K562 (cell line): ENCODE measurements around the gene ZNF467. TPM values are rescaled to one million over a fixed set of nuclear protein-coding genes. Genes with fewer than 3 reads are reported as not detected.

Source experiments
- BCOR ChIP-seq: fragments of 450-650 bp; IDR thresholded peaks from 2 replicates; pipeline ENCODE4 v1.6.1; 2016
- CBX3 ChIP-seq, 2 experiments: IDR thresholded peaks; 1 replicate in 1 of 2; 2 replicates in 1 of 2; pipeline ENCODE4 v1.6.1; 2012; ENCODE audit warnings: inconsistent platforms in 2 of 2, low read length in 2 of 2, borderline replicate concordance in 1 of 2, control low read depth in 1 of 2
- CHD4 ChIP-seq: fragments of 200-600 bp; sonication (generic); IDR thresholded peaks from 3 replicates; pipeline ENCODE4 v1.6.1; 2012; ENCODE audit warnings: low read depth, mild to moderate bottlenecking, mixed read lengths, low read length, inconsistent platforms; ENCODE audit not compliant: insufficient read depth, insufficient replicate concordance, poor library complexity, severe bottlenecking
- CHD7 ChIP-seq: fragments of 200-600 bp; sonication (generic); IDR thresholded peaks from one replicate; pipeline ENCODE4 v1.6.1; 2012; ENCODE audit warnings: mild to moderate bottlenecking, low read depth, low read length, inconsistent platforms
- CXXC5 ChIP-seq: fragments of 250-450 bp; sonication (Bioruptor Pico); IDR thresholded peaks from 2 replicates; pipeline ENCODE4 v1.8.0; 2022; ENCODE audit warnings: inconsistent platforms, mild to moderate bottlenecking, moderate library complexity
- HDAC2 ChIP-seq: fragments of 450-650 bp; IDR thresholded peaks from 2 replicates; pipeline ENCODE4 v1.6.1; 2016; ENCODE audit warnings: mild to moderate bottlenecking
- KDM1A ChIP-seq, 2 experiments: fragments of 450-650 bp; IDR thresholded peaks; 2 replicates each; pipeline ENCODE4 v1.6.1; 2016; ENCODE audit warnings: mild to moderate bottlenecking in 2 of 2
- MCM5 ChIP-seq: fragments of 450-650 bp; IDR thresholded peaks from 2 replicates; pipeline ENCODE4 v1.6.1; 2016; ENCODE audit warnings: low read depth
- MCM7 ChIP-seq, 2 experiments: fragments of 450-650 bp; IDR thresholded peaks; 2 replicates each; pipeline ENCODE4 v1.6.1; 2016 to 2018
- MYC ChIP-seq, 2 experiments: fragments of 250-450 bp in 1 of 2; sonication (Bioruptor Pico) in 1 of 2; IDR thresholded peaks; 2 replicates each; pipeline versions ENCODE4 v1.5.1 to v1.6.1; 2012 to 2021; ENCODE audit warnings: low read depth in 2 of 2, borderline replicate concordance in 1 of 2, improper control_type of control experiment in 1 of 2, low read length in 1 of 2, mild to moderate bottlenecking in 1 of 2, moderate library complexity in 1 of 2
- PTBP1 ChIP-seq: fragments of 200-400 bp; formaldehyde crosslinking; IDR thresholded peaks from 2 replicates; pipeline ENCODE4 v1.6.1; 2017; ENCODE audit warnings: low read depth, low read length
- RBM15 ChIP-seq: fragments of 200-400 bp; formaldehyde crosslinking; IDR thresholded peaks from 2 replicates; pipeline ENCODE4 v1.6.1; 2018; ENCODE audit warnings: mild to moderate bottlenecking, low read length, moderate library complexity; ENCODE audit not compliant: insufficient read depth
- SMAD1 ChIP-seq: fragments of 150-350 bp; IDR thresholded peaks from 2 replicates; pipeline ENCODE4 v1.6.1; 2014; ENCODE audit warnings: low read length, low read depth; ENCODE audit not compliant: partially characterized antibody
- TCF7 ChIP-seq: sonication (generic); IDR thresholded peaks from 2 replicates; pipeline ENCODE4 v1.6.1; 2016; ENCODE audit warnings: antibody characterized with exemption, borderline replicate concordance
- ZNF133 ChIP-seq: fragments of 250-450 bp; sonication (Bioruptor Pico); IDR thresholded peaks from 2 replicates; pipeline ENCODE4 v1.4.0; 2020; ENCODE audit warnings: mild to moderate bottlenecking
- ZNF436 ChIP-seq: fragments of 250-450, 450-650 bp; sonication (Bioruptor Pico); formaldehyde crosslinking; IDR thresholded peaks from 2 replicates; pipeline ENCODE4 v1.7.0; 2020; ENCODE audit warnings: mild to moderate bottlenecking
- ZNF764 ChIP-seq: fragments of 250-450 bp; sonication (Bioruptor Pico); IDR thresholded peaks from 2 replicates; pipeline ENCODE4 v1.4.0; 2020; ENCODE audit warnings: low read depth, mild to moderate bottlenecking, moderate library complexity
- polyA plus RNA-seq, 8 experiments: library from polyadenylated mRNA; depleted of rRNA in 4 of 8; stranded (reverse) in 5 of 8; unstranded in 3 of 8; fragments of >200 nt; fragmentation: Nextera tagmentation in 2 of 8; fragmentation: Illumina TruSeq in 1 of 8; extraction: Ambion mirVana in 2 of 8; extraction: Trizol in 1 of 8; gene quantifications; 2 replicates each; pipeline versions ENCODE4 v1.2.1 to v1.2.3, GENCODE V29; 2011 to 2014; ENCODE audit warnings: inconsistent platforms in 1 of 8, missing spikeins in 1 of 8
- total RNA-seq, 7 experiments: library from RNA; depleted of rRNA in 6 of 7; stranded (reverse); fragments of >200 nt in 6 of 7; fragmentation: Illumina TruSeq in 2 of 7; extraction: Trizol in 2 of 7; gene quantifications; 2 replicates each; pipeline versions ENCODE4 v1.2.1 to v1.2.3, GENCODE V29; 2011 to 2021; ENCODE audit warnings: low replicate concordance in 1 of 7

The ZNF467 gene
- total and polyA plus RNA-seq, 9 of the 15 experiments (the other 6 are each of a cell fraction or from before 2014, with no cell fraction given): 0.32 to 14.2 (median 1.7) TPM

DNA sequence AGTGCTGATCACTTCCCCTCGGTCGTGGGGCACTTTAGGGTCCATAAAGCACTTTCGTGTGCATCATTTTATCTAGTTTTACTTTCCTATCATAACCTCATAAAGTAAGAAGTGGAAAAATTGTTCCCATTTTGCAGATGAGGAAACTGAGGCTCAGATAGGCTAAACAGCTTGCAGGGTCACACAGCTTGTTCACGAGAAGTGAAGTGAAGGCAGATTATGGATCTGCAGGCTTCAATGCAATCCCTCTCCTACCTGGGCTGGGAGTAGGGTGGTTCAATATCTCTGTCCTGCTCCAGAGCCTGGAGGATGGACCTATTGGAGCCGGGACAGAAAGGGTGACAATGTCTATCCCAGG is 10.8 kb upstream of the ZNF467 start (continued):
- TF ChIP-seq CHD7 (no peak), CBX3 (IDR thresholded peaks at IDR 0.05; ENCODE audit: borderline replicate concordance in 1 of 2, low read length in 2 of 2) (0 out of 3 replicates have a peak, but pooled peaks of 1 of the 2 experiments have one; percentile 36), ZNF133 (CRISPR knock-in tag) (no peak), MYC (IDR thresholded peaks at IDR 0.05; ENCODE audit: low read depth, low read length) (no peak), MYC (CRISPR knock-in tag; IDR thresholded peaks at IDR 0.05; ENCODE audit: borderline replicate concordance, low read depth) (no peak), ZNF764 (no peak), ZNF436 (CRISPR knock-in tag) (no peak), BCOR (peak; percentile 94), KDM1A (IDR thresholded peaks at IDR 0.05) (peak in 1 of 2 experiments; percentile 90), MCM7 (IDR thresholded peaks at IDR 0.05) (no peak), HDAC2 (peak; percentile 84), TCF7 (no peak), CXXC5 (CRISPR knock-in tag) (0 out of 2 replicates have a peak, but pooled peaks have one; percentile 19), PTBP1 (0 out of 2 replicates have a peak, but pooled peaks have one; percentile 75), CHD4 (peak; percentile 85), SMAD1 (no peak), RBM15 (no peak), MCM5 (no peak)
